ENCODE measurements around the gene IL3RA. TPM values are rescaled to one million over a fixed set of nuclear protein-coding genes. Genes with fewer than 3 reads are reported as not detected.
A peak's percentile ranks its signal among the peaks of the same experiment; 100 is the strongest.

The IL3RA gene
- total RNA-seq, 1 donor from 2014 or later: not detected

DNA sequence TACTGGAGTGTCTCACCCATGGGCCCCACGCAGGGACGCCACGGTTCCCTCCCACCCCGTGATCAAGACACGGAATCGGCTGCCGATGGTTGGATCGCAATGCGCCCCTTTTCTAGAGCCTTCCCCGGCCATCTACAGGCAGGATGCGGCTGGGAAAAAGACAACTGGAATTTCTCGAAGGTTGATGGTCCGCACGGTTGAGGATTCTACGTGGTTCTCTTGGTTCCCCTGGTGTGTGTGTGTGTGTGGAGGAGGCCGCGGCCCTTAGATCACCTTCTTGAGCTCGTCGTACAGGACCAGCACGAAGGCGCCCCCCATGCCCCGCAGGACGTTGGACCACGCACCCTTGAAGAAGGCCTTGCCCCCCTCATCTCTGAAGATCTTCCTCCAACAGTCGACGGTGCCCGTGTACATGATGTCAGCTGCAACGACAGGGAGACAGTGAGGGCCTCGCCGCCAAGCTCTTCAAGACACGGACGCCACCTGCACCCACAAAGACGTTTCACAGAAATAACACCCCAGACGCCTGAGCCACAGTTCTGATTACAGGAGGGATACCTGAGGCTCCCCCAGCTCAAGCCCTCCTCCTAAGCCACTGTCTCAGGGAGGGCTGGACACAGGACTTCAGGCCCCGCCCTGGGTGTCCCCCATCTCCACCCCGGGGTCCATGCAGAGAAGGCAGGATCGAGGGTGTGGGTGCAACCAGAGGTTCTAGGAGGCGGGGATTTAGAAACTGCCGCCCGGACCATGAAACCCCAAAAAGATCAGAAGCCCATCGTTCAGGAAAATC is 49.9 kb downstream of the IL3RA start:
- TF ChIP-seq, protein P1, sequence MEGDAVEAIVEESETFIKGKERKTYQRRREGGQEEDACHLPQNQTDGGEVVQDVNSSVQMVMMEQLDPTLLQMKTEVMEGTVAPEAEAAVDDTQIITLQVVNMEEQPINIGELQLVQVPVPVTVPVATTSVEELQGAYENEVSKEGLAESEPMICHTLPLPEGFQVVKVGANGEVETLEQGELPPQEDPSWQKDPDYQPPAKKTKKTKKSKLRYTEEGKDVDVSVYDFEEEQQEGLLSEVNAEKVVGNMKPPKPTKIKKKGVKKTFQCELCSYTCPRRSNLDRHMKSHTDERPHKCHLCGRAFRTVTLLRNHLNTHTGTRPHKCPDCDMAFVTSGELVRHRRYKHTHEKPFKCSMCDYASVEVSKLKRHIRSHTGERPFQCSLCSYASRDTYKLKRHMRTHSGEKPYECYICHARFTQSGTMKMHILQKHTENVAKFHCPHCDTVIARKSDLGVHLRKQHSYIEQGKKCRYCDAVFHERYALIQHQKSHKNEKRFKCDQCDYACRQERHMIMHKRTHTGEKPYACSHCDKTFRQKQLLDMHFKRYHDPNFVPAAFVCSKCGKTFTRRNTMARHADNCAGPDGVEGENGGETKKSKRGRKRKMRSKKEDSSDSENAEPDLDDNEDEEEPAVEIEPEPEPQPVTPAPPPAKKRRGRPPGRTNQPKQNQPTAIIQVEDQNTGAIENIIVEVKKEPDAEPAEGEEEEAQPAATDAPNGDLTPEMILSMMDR (IDR thresholded peaks at IDR 0.05; ENCODE audit: unreplicated experiment): no peak
- no peaks in the 10 kb centered on the region for H3K27me3 Mint-ChIP-seq
- no peak overlapping the region for H3K4me3 Mint-ChIP-seq (ENCODE audit: low read depth)
- H3K4me1 Mint-ChIP-seq (ENCODE audit: low read depth): peaks cover 10% of the 10 kb centered on the region
- no peak for DNase-seq (ENCODE audit: low spot score, unreplicated experiment)
- H3K9me3 Mint-ChIP-seq (ENCODE audit: low read depth): no peaks in the 10 kb centered on the region
- peak overlapping the region; percentile 81 for H3K27ac Mint-ChIP-seq
- peaks cover 37% of the 10 kb centered on the region for H3K36me3 Mint-ChIP-seq (ENCODE audit: insufficient read depth)

DNA sequence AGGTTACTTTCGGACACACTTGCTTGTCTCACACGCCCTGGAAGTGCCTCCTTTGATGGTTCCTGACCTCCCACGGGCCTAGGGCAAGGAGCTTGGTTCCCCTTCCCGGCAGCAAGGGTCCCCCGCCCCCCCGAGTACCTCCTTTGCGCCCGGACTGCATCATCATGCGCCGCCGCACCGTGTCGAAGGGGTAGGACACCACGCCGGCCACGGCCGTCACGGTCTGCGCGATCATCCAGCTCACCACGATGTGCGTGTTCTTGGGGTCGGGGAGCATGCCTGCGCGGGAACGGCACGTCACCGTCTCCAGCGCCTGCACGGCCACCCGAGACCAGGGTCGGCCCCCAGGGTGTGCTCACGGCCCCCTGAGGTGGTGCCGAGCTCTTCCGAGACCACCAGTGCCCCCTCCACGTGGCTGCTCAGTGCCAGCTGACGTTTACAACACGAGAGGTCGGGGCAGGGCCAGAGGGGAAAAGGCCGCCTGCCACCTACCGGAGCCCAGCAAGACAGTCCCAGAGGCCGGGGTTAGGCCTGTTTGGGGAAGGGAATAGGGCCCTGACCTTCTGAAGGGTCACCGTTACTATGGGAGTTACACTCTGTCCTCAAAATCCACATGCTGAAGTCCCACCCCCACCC is 50.7 kb downstream of the IL3RA start:
- Mint-ChIP-seq H3K27me3 (no peaks in the 10 kb centered on the region), H3K4me3 (ENCODE audit: low read depth) (no peak overlapping the region), H3K27ac (no peak overlapping the region), H3K9me3 (ENCODE audit: low read depth) (no peaks in the 10 kb centered on the region), H3K36me3 (ENCODE audit: insufficient read depth) (peaks cover 37% of the 10 kb centered on the region), H3K4me1 (ENCODE audit: low read depth) (peaks cover 10% of the 10 kb centered on the region)
- DNase-seq (ENCODE audit: low spot score, unreplicated experiment): no peak
- TF ChIP-seq, protein P1 (IDR thresholded peaks at IDR 0.05; ENCODE audit: unreplicated experiment): no peak

DNA sequence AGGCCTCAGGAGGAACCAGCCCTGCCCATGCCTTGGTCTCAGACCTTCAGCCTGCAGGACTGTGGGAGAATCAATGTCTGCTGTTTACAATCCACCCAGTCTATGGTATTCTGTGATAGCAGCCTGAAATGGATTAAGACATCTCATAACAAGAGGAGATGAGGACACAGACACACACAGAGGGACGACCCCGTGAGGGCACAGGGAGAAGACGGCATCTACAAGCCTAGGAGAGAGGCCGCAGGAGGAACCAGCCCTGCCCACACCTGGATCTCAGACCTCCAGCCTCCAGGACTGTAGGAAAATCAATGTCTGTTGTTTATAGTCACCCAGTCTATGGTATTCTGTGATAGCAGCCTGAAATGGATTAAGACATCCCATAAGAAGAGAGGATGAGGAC is 52.1 kb downstream of the IL3RA start:
- Mint-ChIP-seq H3K9me3 (ENCODE audit: low read depth) (no peaks in the 10 kb centered on the region), H3K27ac (no peak overlapping the region), H3K36me3 (ENCODE audit: insufficient read depth) (peaks cover 33% of the 10 kb centered on the region), H3K4me1 (ENCODE audit: low read depth) (peaks cover 15% of the 10 kb centered on the region), H3K4me3 (ENCODE audit: low read depth) (peak overlapping the region; percentile 37), H3K27me3 (no peaks in the 10 kb centered on the region)
- TF ChIP-seq, protein P1 (IDR thresholded peaks at IDR 0.05; ENCODE audit: unreplicated experiment): no peak
- no peak for DNase-seq (ENCODE audit: low spot score, unreplicated experiment)

DNA sequence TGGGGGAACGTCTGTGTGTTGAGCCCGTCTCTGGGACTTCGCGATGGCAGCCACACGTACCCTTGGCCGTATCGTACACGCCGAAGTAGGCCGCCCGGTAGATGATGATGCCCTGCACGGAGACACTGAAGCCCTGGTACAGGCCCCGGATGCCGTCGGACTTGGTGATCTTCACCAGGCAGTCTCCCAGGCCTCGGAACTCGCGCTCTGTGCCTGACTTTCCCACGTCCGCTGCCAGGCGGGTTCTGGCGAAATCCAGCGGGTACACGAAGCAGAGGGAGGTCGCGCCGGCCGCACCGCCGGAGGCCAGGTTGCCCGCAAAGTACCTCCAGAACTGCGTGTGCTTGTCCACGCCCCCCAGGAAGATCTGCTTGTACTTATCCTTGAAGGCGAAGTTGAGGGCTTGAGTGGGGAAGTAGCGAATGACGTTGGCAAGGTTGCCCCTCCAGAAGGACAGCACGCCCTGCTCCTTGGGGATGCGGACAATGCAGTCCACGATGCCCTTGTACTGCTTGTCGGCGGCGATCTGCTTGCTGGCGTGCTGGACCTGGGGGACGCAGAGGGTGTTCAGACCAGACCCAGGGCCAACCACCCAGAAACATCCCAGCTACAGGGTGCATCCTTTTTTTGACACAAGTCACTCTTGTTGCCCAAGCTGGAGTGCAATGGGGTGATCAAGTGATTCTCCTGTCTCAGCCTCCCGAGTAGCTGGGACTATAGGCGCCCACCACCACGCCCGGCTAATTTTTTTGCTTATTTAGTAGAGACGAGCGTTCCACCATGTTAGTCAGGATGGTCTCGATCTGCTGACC is 52.8 kb downstream of the IL3RA start:
- peak overlapping the region; percentile 38 for H3K4me3 Mint-ChIP-seq (ENCODE audit: low read depth)
- no peak for DNase-seq (ENCODE audit: low spot score, unreplicated experiment)
- H3K27ac Mint-ChIP-seq: no peak overlapping the region
- peaks cover 30% of the 10 kb centered on the region for H3K36me3 Mint-ChIP-seq (ENCODE audit: insufficient read depth)
- TF ChIP-seq, protein P1 (IDR thresholded peaks at IDR 0.05; ENCODE audit: unreplicated experiment): no peak
- H3K27me3 Mint-ChIP-seq: no peaks in the 10 kb centered on the region
- H3K4me1 Mint-ChIP-seq (ENCODE audit: low read depth): peaks cover 18% of the 10 kb centered on the region
- H3K9me3 Mint-ChIP-seq (ENCODE audit: low read depth): no peaks in the 10 kb centered on the region

DNA sequence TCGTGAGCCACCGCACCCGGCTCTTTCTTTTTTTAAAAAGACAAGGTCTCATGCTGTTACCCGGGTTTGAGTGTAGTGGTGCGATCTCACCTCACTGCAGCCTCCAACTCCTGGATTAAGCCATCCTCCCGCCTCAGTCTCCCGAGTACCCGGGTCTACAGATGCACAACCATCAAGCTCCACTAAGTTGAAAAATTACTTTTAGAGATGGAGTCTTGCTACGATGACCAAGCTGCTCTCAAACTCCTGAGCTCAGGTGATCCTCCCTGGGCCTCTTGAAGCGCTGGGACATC is 53.4 kb downstream of the IL3RA start:
- Mint-ChIP-seq H3K4me3 (ENCODE audit: low read depth) (peak overlapping the region; percentile 40), H3K27me3 (no peaks in the 10 kb centered on the region), H3K27ac (no peak overlapping the region), H3K36me3 (ENCODE audit: insufficient read depth) (peaks cover 27% of the 10 kb centered on the region), H3K9me3 (ENCODE audit: low read depth) (no peaks in the 10 kb centered on the region), H3K4me1 (ENCODE audit: low read depth) (peaks cover 19% of the 10 kb centered on the region)
- TF ChIP-seq, protein P1 (IDR thresholded peaks at IDR 0.05; ENCODE audit: unreplicated experiment): no peak
- DNase-seq (ENCODE audit: low spot score, unreplicated experiment): no peak

Data from progenitor cell of endocrine pancreas (in vitro differentiated cells).